ENCODE data around the gene TRIM29. TPM values are rescaled to one million over a fixed set of nuclear protein-coding genes. Genes with fewer than 3 reads are reported as not detected.

The TRIM29 gene
- total and polyA plus RNA-seq, 9 of the 15 experiments (the other 6 are each of a cell fraction or from before 2014, with no cell fraction given) = 0.08 to 1.4 (median 0.42) TPM; not detected in 2

DNA sequence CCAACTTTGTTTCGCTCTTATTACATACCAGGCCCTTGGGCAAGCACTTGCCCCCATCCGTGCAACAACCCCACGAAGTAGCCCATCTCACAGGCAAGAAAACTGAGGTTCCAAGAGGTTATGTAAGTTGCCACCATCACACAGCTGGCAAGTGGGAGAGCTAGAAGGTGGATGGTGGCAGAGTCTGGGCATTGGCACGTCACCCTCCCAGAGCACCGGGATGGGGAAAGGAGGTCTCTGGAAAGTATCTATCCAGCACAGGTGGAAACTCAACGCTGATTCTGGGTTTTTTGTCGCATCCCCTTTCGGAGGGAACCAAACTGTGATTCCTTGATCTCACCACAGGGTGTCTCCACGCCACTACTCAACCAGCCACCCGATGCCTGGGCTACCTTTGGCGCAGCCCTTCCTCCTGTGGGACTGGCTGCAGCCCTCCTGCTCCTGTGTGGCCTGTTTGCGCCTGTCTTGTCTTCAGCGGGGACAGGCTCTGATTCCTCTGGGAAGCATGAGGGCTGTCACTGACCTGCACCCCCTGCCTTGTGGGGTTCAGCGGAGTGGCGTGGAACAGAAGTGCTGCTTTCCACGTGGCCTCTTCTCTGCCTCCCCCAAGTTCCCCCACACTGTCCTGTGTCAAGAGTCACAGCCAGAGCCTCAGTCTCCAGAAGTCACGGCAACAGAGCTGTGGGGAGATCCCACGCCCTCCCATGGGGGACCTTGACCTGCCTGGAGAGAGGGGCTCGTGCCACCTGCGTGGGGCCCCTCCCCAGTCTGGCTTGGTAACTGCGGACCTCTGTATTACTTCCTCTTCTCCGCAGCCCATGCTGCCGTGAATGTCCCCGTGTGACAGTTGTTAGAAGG is 34.4 kb upstream of the TRIM29 start (continued):
- TF ChIP-seq BCOR (IDR thresholded peaks at IDR 0.05) = peak; percentile 53; the same call in 1 of the 2 replicates
- TF ChIP-seq, protein P1, sequence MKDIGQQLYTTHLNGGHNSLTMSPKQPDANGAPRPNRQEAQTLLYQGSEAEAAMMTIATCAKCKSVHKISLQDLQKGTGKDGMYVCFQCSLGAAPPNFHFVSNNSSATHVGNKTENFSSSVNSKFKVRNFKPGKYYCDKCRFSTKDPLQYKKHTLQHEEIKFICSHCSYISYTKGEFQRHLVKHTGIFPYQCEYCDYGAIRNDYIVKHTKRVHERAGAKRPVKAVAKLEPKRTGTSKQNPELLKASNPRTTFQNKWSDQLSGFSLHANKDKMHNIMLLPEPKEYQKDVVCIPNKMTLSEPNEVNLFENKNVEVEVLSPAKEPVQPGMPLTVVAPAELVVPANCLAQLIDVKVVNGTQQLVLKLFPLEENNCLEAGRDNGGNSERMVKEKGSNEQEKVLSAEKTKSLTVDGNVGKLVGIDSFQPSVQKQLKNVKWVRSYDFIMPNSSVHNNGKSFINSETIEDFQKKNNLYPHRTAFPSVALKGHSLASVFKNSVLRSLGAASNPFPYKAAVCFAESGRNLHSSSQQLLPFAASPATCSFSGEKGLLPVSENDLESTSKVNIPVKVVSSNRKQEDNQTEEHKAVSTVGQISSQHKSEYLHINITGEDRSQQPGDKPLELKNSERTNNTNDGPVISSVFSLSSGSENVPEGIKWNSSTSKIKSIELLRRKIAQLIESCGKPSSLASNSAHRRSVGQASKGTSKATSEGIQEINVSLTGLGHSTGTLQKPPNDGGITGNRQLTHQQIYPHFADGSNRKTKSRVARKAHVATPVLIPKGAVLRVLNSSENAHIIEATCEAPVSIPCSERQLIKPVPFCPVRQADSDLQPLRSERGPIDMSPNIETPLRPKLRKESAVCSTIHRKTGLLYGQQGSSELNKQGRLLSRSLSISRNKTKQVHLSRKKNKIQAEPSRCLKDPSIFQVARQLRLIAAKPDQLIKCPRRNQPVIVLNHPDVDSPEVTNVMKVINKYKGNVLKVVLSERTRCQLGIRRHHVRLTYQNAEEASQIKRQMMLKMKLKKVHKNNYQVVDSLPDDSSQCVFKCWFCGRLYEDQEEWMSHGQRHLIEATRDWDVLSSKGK (CRISPR knock-in tag; IDR thresholded peaks at IDR 0.05) = no peak
- TF ChIP-seq, protein P2, sequence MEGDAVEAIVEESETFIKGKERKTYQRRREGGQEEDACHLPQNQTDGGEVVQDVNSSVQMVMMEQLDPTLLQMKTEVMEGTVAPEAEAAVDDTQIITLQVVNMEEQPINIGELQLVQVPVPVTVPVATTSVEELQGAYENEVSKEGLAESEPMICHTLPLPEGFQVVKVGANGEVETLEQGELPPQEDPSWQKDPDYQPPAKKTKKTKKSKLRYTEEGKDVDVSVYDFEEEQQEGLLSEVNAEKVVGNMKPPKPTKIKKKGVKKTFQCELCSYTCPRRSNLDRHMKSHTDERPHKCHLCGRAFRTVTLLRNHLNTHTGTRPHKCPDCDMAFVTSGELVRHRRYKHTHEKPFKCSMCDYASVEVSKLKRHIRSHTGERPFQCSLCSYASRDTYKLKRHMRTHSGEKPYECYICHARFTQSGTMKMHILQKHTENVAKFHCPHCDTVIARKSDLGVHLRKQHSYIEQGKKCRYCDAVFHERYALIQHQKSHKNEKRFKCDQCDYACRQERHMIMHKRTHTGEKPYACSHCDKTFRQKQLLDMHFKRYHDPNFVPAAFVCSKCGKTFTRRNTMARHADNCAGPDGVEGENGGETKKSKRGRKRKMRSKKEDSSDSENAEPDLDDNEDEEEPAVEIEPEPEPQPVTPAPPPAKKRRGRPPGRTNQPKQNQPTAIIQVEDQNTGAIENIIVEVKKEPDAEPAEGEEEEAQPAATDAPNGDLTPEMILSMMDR (IDR thresholded peaks at IDR 0.05 in 2 of 3, conservative IDR thresholded peaks at IDR 0.05 in 1 of 3; ENCODE audit: insufficient read depth in 2 of 3, low read depth in 1 of 3, low read length in 3 of 3) = peak; percentile 87 to 89 (median 87)
- no peak for TF ChIP-seq HNRNPL (IDR thresholded peaks at IDR 0.05; ENCODE audit: low read depth, low read length)
- TF ChIP-seq NONO (IDR thresholded peaks at IDR 0.05; ENCODE audit: low read depth in 2 of 2, low read length in 1 of 2) = no peak
- peak; percentile 86 for TF ChIP-seq SMC3 (conservative IDR thresholded peaks at IDR 0.05; ENCODE audit: insufficient read depth, low read depth, low read length)
- no peak for TF ChIP-seq KDM4B (IDR thresholded peaks at IDR 0.05; ENCODE audit: borderline replicate concordance in 2 of 2, low read depth in 1 of 2)
- TF ChIP-seq SMAD4 (CRISPR knock-in tag; conservative IDR thresholded peaks at IDR 0.05) = no peak
- TF ChIP-seq, protein P3, sequence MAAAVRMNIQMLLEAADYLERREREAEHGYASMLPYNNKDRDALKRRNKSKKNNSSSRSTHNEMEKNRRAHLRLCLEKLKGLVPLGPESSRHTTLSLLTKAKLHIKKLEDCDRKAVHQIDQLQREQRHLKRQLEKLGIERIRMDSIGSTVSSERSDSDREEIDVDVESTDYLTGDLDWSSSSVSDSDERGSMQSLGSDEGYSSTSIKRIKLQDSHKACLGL (CRISPR knock-in tag; IDR thresholded peaks at IDR 0.05; ENCODE audit: borderline replicate concordance, poor library complexity, severe bottlenecking) = no peak
- TF ChIP-seq, protein P4, sequence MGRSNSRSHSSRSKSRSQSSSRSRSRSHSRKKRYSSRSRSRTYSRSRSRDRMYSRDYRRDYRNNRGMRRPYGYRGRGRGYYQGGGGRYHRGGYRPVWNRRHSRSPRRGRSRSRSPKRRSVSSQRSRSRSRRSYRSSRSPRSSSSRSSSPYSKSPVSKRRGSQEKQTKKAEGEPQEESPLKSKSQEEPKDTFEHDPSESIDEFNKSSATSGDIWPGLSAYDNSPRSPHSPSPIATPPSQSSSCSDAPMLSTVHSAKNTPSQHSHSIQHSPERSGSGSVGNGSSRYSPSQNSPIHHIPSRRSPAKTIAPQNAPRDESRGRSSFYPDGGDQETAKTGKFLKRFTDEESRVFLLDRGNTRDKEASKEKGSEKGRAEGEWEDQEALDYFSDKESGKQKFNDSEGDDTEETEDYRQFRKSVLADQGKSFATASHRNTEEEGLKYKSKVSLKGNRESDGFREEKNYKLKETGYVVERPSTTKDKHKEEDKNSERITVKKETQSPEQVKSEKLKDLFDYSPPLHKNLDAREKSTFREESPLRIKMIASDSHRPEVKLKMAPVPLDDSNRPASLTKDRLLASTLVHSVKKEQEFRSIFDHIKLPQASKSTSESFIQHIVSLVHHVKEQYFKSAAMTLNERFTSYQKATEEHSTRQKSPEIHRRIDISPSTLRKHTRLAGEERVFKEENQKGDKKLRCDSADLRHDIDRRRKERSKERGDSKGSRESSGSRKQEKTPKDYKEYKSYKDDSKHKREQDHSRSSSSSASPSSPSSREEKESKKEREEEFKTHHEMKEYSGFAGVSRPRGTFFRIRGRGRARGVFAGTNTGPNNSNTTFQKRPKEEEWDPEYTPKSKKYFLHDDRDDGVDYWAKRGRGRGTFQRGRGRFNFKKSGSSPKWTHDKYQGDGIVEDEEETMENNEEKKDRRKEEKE (IDR thresholded peaks at IDR 0.05; ENCODE audit: borderline replicate concordance in 1 of 2, control insufficient read depth in 1 of 2, low read depth in 2 of 2, low read length in 1 of 2) = no peak
- TF ChIP-seq NRF1 (conservative IDR thresholded peaks at IDR 0.05 in 1 of 2, IDR thresholded peaks at IDR 0.05 in 1 of 2) = no peak
- 0 out of 2 replicates have a peak, but pooled peaks have one; percentile 18 for TF ChIP-seq NR2C2 (CRISPR knock-in tag; IDR thresholded peaks at IDR 0.05)
- no peak for TF ChIP-seq NR2C2 (tag; IDR thresholded peaks at IDR 0.05)
- TF ChIP-seq FOXJ3 (CRISPR knock-in tag; IDR thresholded peaks at IDR 0.05) = no peak
- no peak for TF ChIP-seq ZNF354B (CRISPR knock-in tag; IDR thresholded peaks at IDR 0.05)
- no peak for TF ChIP-seq CAMTA2 (CRISPR knock-in tag; conservative IDR thresholded peaks at IDR 0.05)
